Mesenchymal stem cell (in vitro differentiated cells and primary cell): ENCODE data around the gene DDX27.
A peak's percentile ranks its signal among the peaks of the same experiment; 100 is the strongest.

Experiments used
- DNase-seq: peaks from one replicate; pipeline ENCODE4 v3.0.0-alpha.2; 2013
- H2AFZ ChIP-seq: one replicate; pipeline ENCODE4 v1.6.1; 2013; ENCODE audit warnings: low read depth, mild to moderate bottlenecking, control low read depth, inconsistent platforms, low read length, moderate library complexity
- H2AK5ac ChIP-seq: 2 replicates; pipeline ENCODE4 v1.6.1; 2013; ENCODE audit warnings: low read length, moderate library complexity, mild to moderate bottlenecking, inconsistent platforms; ENCODE audit not compliant: severe bottlenecking
- H2BK120ac ChIP-seq: one replicate; pipeline ENCODE4 v1.6.1; 2013; ENCODE audit warnings: low read depth, mild to moderate bottlenecking, inconsistent platforms, low read length, moderate library complexity
- H2BK12ac ChIP-seq, 2 experiments: one replicate each; pipeline ENCODE4 v1.6.1; 2013; ENCODE audit warnings: inconsistent platforms in 2 of 2, low read length in 2 of 2, mild to moderate bottlenecking in 2 of 2, moderate library complexity in 2 of 2, control low read depth in 1 of 2
- H2BK15ac ChIP-seq: one replicate; pipeline ENCODE4 v1.6.1; 2013; ENCODE audit warnings: mild to moderate bottlenecking, low read depth, inconsistent platforms; ENCODE audit not compliant: poor library complexity, severe bottlenecking
- H2BK5ac ChIP-seq: 2 replicates; pipeline ENCODE4 v1.6.1; 2013; ENCODE audit warnings: low read depth, mild to moderate bottlenecking, low read length, control low read depth, inconsistent platforms; ENCODE audit not compliant: poor library complexity, severe bottlenecking
- H3K14ac ChIP-seq, 2 experiments: one replicate each; pipeline ENCODE4 v1.6.1; 2013; ENCODE audit warnings: inconsistent platforms in 2 of 2, low read length in 2 of 2, control low read depth in 1 of 2, mild to moderate bottlenecking in 1 of 2, moderate library complexity in 1 of 2
- H3K18ac ChIP-seq, 2 experiments: one replicate each; pipeline ENCODE4 v1.6.1; 2013; ENCODE audit warnings: inconsistent platforms in 2 of 2, low read length in 2 of 2, control low read depth in 1 of 2, low read depth in 1 of 2, mild to moderate bottlenecking in 1 of 2
- H3K23ac ChIP-seq, 2 experiments: one replicate each; pipeline ENCODE4 v1.6.1; 2013; ENCODE audit warnings: inconsistent platforms in 2 of 2, low read length in 2 of 2, mild to moderate bottlenecking in 2 of 2, moderate library complexity in 2 of 2, control low read depth in 1 of 2
- H3K27ac ChIP-seq: 2 replicates; pipeline ENCODE4 v1.5.1; 2013; ENCODE audit warnings: mild to moderate bottlenecking, moderate library complexity, low read length, control low read depth, inconsistent platforms; ENCODE audit not compliant: poor library complexity, severe bottlenecking
- H3K27me3 ChIP-seq, 2 experiments: 2 replicates each; pipeline versions ENCODE4 v1.6.1 to v1.7.0; 2013; ENCODE audit warnings: low read length in 2 of 2, mild to moderate bottlenecking in 2 of 2, moderate library complexity in 2 of 2, control low read depth in 1 of 2, inconsistent platforms in 1 of 2; ENCODE audit not compliant: control insufficient read depth in 1 of 2, insufficient read depth in 1 of 2
- H3K36me3 ChIP-seq, 2 experiments: 2 replicates each; pipeline versions ENCODE4 v1.6.1 to v1.7.0; 2013; ENCODE audit warnings: low read length in 2 of 2, control low read depth in 1 of 2, inconsistent platforms in 1 of 2, low read depth in 1 of 2, mild to moderate bottlenecking in 1 of 2; ENCODE audit not compliant: insufficient read depth in 2 of 2, control insufficient read depth in 1 of 2
- H3K4ac ChIP-seq, 2 experiments: one replicate each; pipeline ENCODE4 v1.6.1; 2013; ENCODE audit warnings: inconsistent platforms in 2 of 2, low read length in 2 of 2, mild to moderate bottlenecking in 2 of 2, moderate library complexity in 2 of 2, control low read depth in 1 of 2, low read depth in 1 of 2
- H3K4me1 ChIP-seq: 2 replicates; pipeline ENCODE4 v1.6.1; 2013; ENCODE audit warnings: low read depth, low read length, control low read depth; ENCODE audit not compliant: control insufficient read depth, insufficient read depth
- H3K4me2 ChIP-seq: 2 replicates; pipeline ENCODE4 v1.6.1; 2013; ENCODE audit warnings: low read length, mild to moderate bottlenecking, inconsistent platforms; ENCODE audit not compliant: poor library complexity, severe bottlenecking
- H3K4me3 ChIP-seq, 2 experiments: 2 replicates each; pipeline versions ENCODE4 v1.5.1 to v1.7.0; 2013; ENCODE audit warnings: low read length in 2 of 2, mild to moderate bottlenecking in 2 of 2, control low read depth in 1 of 2, low read depth in 1 of 2; ENCODE audit not compliant: insufficient read depth in 1 of 2
- H3K79me1 ChIP-seq: replicated peaks from 2 replicates; pipeline ENCODE4 v1.6.1; 2013; ENCODE audit warnings: mild to moderate bottlenecking, control low read depth, low read length, inconsistent platforms; ENCODE audit not compliant: poor library complexity, severe bottlenecking
- H3K9ac ChIP-seq: 2 replicates; pipeline ENCODE4 v1.7.0; 2013; ENCODE audit warnings: mild to moderate bottlenecking, low read length, moderate library complexity
- H3K9me3 ChIP-seq: 2 replicates; pipeline ENCODE4 v1.7.0; 2013; ENCODE audit warnings: mild to moderate bottlenecking, low read length; ENCODE audit not compliant: control insufficient read depth
- H4K8ac ChIP-seq: one replicate; pipeline ENCODE4 v1.6.1; 2013; ENCODE audit warnings: inconsistent platforms, mild to moderate bottlenecking, low read length, moderate library complexity
- H4K91ac ChIP-seq: one replicate; pipeline ENCODE4 v1.6.1; 2013; ENCODE audit warnings: mild to moderate bottlenecking, low read length, inconsistent platforms
- WGBS: methylation state at CpG from one replicate; pipeline ENCODE4 v1.1.7; 2013; ENCODE audit warnings: mixed read lengths; 5-methylcytosine and 5-hydroxymethylcytosine counted together

The DDX27 gene

GRCh38 chr20:49172413-49172812 is 46.8 kb upstream of the DDX27 start:
- H3K18ac ChIP-seq, result no peak overlapping the region
- H3K36me3 ChIP-seq, result peaks cover 12 to 45% of the 10 kb centered on the region in 2 experiments
- H3K9ac ChIP-seq, result no peak overlapping the region
- WGBS, result 96% methylated on average over 1 of the region's 1 CpG
- H3K14ac ChIP-seq, result no peak overlapping the region
- H3K4ac ChIP-seq, result no peak overlapping the region
- H2AFZ ChIP-seq, result no peak overlapping the region
- H2BK5ac ChIP-seq, result no peak overlapping the region
- no peaks in the 10 kb centered on the region for H3K27me3 ChIP-seq
- H3K9me3 ChIP-seq, result no peaks in the 10 kb centered on the region
- H3K4me3 ChIP-seq, result no peak overlapping the region
- no peak overlapping the region for H2AK5ac ChIP-seq
- H2BK15ac ChIP-seq, result no peak overlapping the region
- no peak overlapping the region for H3K27ac ChIP-seq
- H3K23ac ChIP-seq, result no peak overlapping the region
- peaks cover 6% of the 10 kb centered on the region for H3K79me1 ChIP-seq
- peaks cover 3% of the 10 kb centered on the region for H3K4me1 ChIP-seq
- no peak for DNase-seq
- H4K8ac ChIP-seq, result no peak overlapping the region
- H4K91ac ChIP-seq, result no peak overlapping the region
- H2BK12ac ChIP-seq, result no peak overlapping the region
- H2BK120ac ChIP-seq, result no peak overlapping the region
- H3K4me2 ChIP-seq, result no peak overlapping the region

- peaks cover 5% of the 10 kb centered on the region for H3K79me1 ChIP-seq
- no peak overlapping the region for H2BK12ac ChIP-seq
- H3K4me1 ChIP-seq, result no peaks in the 10 kb centered on the region
- H3K27ac ChIP-seq, result no peak overlapping the region
- no peak overlapping the region for H2BK15ac ChIP-seq
- H3K23ac ChIP-seq, result no peak overlapping the region
- no peak overlapping the region for H3K14ac ChIP-seq
- no peaks in the 10 kb centered on the region for H3K9me3 ChIP-seq
- no peak overlapping the region for H2AFZ ChIP-seq
- no peak overlapping the region for H3K9ac ChIP-seq
- H2BK5ac ChIP-seq, result no peak overlapping the region
- no peak overlapping the region for H3K4me2 ChIP-seq
- H2BK120ac ChIP-seq, result no peak overlapping the region
- no peaks in the 10 kb centered on the region for H3K27me3 ChIP-seq
- no peak overlapping the region for H3K4ac ChIP-seq
- WGBS, result over 99% methylated on average over 6 of the region's 6 CpGs
- peaks cover 21 to 50% of the 10 kb centered on the region in 2 experiments for H3K36me3 ChIP-seq
- DNase-seq, result no peak
- no peak overlapping the region for H4K91ac ChIP-seq
- no peak overlapping the region for H4K8ac ChIP-seq
- H2AK5ac ChIP-seq, result no peak overlapping the region
- H3K4me3 ChIP-seq, result no peak overlapping the region
- no peak overlapping the region for H3K18ac ChIP-seq
Measured at GRCh38 chr20:49174183-49174582, 45.0 kb upstream of the DDX27 start.

- Histone ChIP-seq H2AFZ (no peak overlapping the region), H3K36me3 (peaks cover 11 to 12% of the 10 kb centered on the region in 2 experiments), H2BK12ac (no peak overlapping the region), H3K4me1 (peaks cover 5% of the 10 kb centered on the region), H4K8ac (no peak overlapping the region), H2BK120ac (no peak overlapping the region), H3K14ac (no peak overlapping the region), H3K79me1 (no peaks in the 10 kb centered on the region), H3K4me2 (no peak overlapping the region), H4K91ac (no peak overlapping the region), H3K27me3 (no peaks in the 10 kb centered on the region), H3K9ac (no peak overlapping the region), H3K23ac (no peak overlapping the region), H3K4me3 (no peak overlapping the region), H2BK5ac (no peak overlapping the region), H2AK5ac (no peak overlapping the region), H2BK15ac (no peak overlapping the region), H3K27ac (peak overlapping the region; percentile 17), H3K9me3 (no peaks in the 10 kb centered on the region), H3K18ac (no peak overlapping the region), H3K4ac (no peak overlapping the region)
- no CpG with 5 or more reads among the region's 1 CpG for WGBS
- DNase-seq, result no peak
Measured at GRCh38 chr20:49179368-49180277, 39.6 kb upstream of the DDX27 start.

- H2BK15ac ChIP-seq, result no peak overlapping the region
- no peak overlapping the region for H2AFZ ChIP-seq
- H3K27ac ChIP-seq, result no peak overlapping the region
- no peak overlapping the region for H2BK12ac ChIP-seq
- no peak overlapping the region for H3K4ac ChIP-seq
- H3K9ac ChIP-seq, result peak overlapping the region; percentile 29
- H2BK5ac ChIP-seq, result no peak overlapping the region
- peaks cover 10% of the 10 kb centered on the region for H3K4me1 ChIP-seq
- no peak for DNase-seq
- 94% methylated on average over 5 of the region's 8 CpGs for WGBS
- H3K79me1 ChIP-seq, result no peaks in the 10 kb centered on the region
- no peak overlapping the region for H2AK5ac ChIP-seq
- no peaks in the 10 kb centered on the region for H3K9me3 ChIP-seq
- no peak overlapping the region for H3K18ac ChIP-seq
- no peak overlapping the region for H3K4me3 ChIP-seq
- no peaks in the 10 kb centered on the region for H3K27me3 ChIP-seq
- H3K14ac ChIP-seq, result peak overlapping the region in 1 of 2 experiments; percentile 57
- no peak overlapping the region for H4K8ac ChIP-seq
- H3K4me2 ChIP-seq, result no peak overlapping the region
- H3K23ac ChIP-seq, result peak overlapping the region in 1 of 2 experiments; percentile 78
- H4K91ac ChIP-seq, result no peak overlapping the region
- H2BK120ac ChIP-seq, result no peak overlapping the region
- H3K36me3 ChIP-seq, result peaks cover 9 to 12% of the 10 kb centered on the region in 2 experiments
Measured at GRCh38 chr20:49181265-49181877, 37.8 kb upstream of the DDX27 start.
